Common myeloid progenitor, CD34-positive (primary cell): ENCODE measurements around the gene EVI5L.

Experiments
- CTCF ChIA-PET: fragments of 350-600 bp; sonication (Branson Sonifier 250); formaldehyde crosslinking; loops from one replicate; lab custom pipeline; 2021; ENCODE audit warnings: antibody characterized with exemption; lab: Charles Lee
- POLR2A ChIA-PET: fragments of 350-600 bp; sonication (Branson Sonifier 250); formaldehyde crosslinking; loops from one replicate; lab custom pipeline; 2021; ENCODE audit warnings: antibody characterized with exemption; lab: Charles Lee
- DNase-seq, 3 donors: peaks; one replicate each; pipeline versions ENCODE4 v3.0.0 to v3.0.0-alpha.2; 2013
- H3K27ac ChIP-seq, 2 experiments: 1 replicate in 1 of 2; 2 replicates in 1 of 2; pipeline ENCODE4 v1.7.0; 2013; ENCODE audit warnings: inconsistent platforms in 2 of 2, low read length in 2 of 2, mild to moderate bottlenecking in 2 of 2, low read depth in 1 of 2, moderate library complexity in 1 of 2; ENCODE audit not compliant: severe bottlenecking in 2 of 2, insufficient read depth in 1 of 2, poor library complexity in 1 of 2
- H3K27me3 ChIP-seq, 5 experiments: replicated peaks in 2 of 5; 1 replicate in 3 of 5; 2 replicates in 2 of 5; pipeline versions ENCODE4 v1.6.1 to v1.7.0; 2013; ENCODE audit warnings: low read length in 4 of 5, mild to moderate bottlenecking in 2 of 5, moderate library complexity in 2 of 5, inconsistent platforms in 1 of 5; ENCODE audit not compliant: insufficient read depth in 5 of 5, control insufficient read depth in 4 of 5
- H3K36me3 ChIP-seq, 4 experiments: 1 replicate in 2 of 4; 2 replicates in 2 of 4; pipeline versions ENCODE4 v1.6.1 to v1.7.0; 2013; ENCODE audit warnings: low read length in 3 of 4, control low read depth in 1 of 4, mild to moderate bottlenecking in 1 of 4; ENCODE audit not compliant: control insufficient read depth in 4 of 4, insufficient read depth in 4 of 4
- H3K4me1 ChIP-seq, 4 experiments: 1 replicate in 3 of 4; 2 replicates in 1 of 4; pipeline versions ENCODE4 v1.6.1 to v1.7.1; 2013; ENCODE audit warnings: low read length in 3 of 4, mild to moderate bottlenecking in 3 of 4, control low read depth in 1 of 4, inconsistent platforms in 1 of 4, moderate library complexity in 1 of 4; ENCODE audit not compliant: control insufficient read depth in 4 of 4, insufficient read depth in 4 of 4; ENCODE audit errors: control extremely low read depth in 1 of 4
- H3K4me3 ChIP-seq, 7 experiments: 1 replicate in 4 of 7; 2 replicates in 3 of 7; pipeline versions ENCODE4 v1.5.1 to v1.7.0; 2013; ENCODE audit warnings: mild to moderate bottlenecking in 7 of 7, low read length in 6 of 7, moderate library complexity in 6 of 7, inconsistent platforms in 2 of 7, low read depth in 2 of 7, control low read depth in 1 of 7; ENCODE audit not compliant: insufficient read depth in 4 of 7, control insufficient read depth in 1 of 7; ENCODE audit errors: extremely low read depth in 1 of 7
- H3K9me3 ChIP-seq, 5 experiments: 1 replicate in 4 of 5; 2 replicates in 1 of 5; pipeline versions ENCODE4 v1.6.1 to v1.7.1; 2013; ENCODE audit warnings: low read length in 4 of 5, mild to moderate bottlenecking in 2 of 5, inconsistent platforms in 1 of 5, low read depth in 1 of 5, moderate library complexity in 1 of 5; ENCODE audit not compliant: control insufficient read depth in 4 of 5, insufficient read depth in 2 of 5; ENCODE audit errors: control extremely low read depth in 1 of 5
- WGBS: methylation state at CpG from one replicate; pipeline ENCODE4 v1.1.5; 2013; ENCODE audit not compliant: insufficient coverage; 5-methylcytosine and 5-hydroxymethylcytosine counted together

The EVI5L gene

GRCh38 chr19:7912144-7912696 is 82.2 kb downstream of the EVI5L start:
- no peak for DNase-seq
- POLR2A ChIA-PET: no interaction called here
- Histone ChIP-seq H3K36me3 (peaks cover 8 to 48% (median 30%) of the 10 kb centered on the region in 4 experiments), H3K27ac (no peak overlapping the region), H3K4me3 (no peak overlapping the region), H3K9me3 (no peaks in the 10 kb centered on the region), H3K27me3 (peaks cover 0 to 33% (median 8%) of the 10 kb centered on the region in 5 experiments), H3K4me1 (peaks cover 0 to 20% (median 18%) of the 10 kb centered on the region in 4 experiments)
- CTCF ChIA-PET: interaction anchor here (1.1 to 3.4 kb wide), 3 partner anchors 8 to 43 kb away, joined by 3 to 12 read pairs (median 7); partner anchors contain the start of gene SNAPC2
- 97% methylated on average over 18 of the region's 31 CpGs for WGBS

GRCh38 chr19:7912697-7913564 is 82.9 kb downstream of the EVI5L start:
- H3K9me3 ChIP-seq: no peaks in the 10 kb centered on the region
- H3K4me1 ChIP-seq: peaks cover 0 to 28% (median 25%) of the 10 kb centered on the region in 4 experiments
- no peak for DNase-seq
- no peak overlapping the region for H3K27ac ChIP-seq
- ChIA-PET POLR2A (no interaction called here), CTCF (interaction anchor here (0.9 to 3.4 kb wide), 2 partner anchors 16 to 44 kb away, joined by 4 to 12 read pairs; no protein-coding TSS in a partner anchor)
- WGBS: 94% methylated on average over 31 of the region's 39 CpGs
- peaks cover 0 to 40% (median 8%) of the 10 kb centered on the region in 5 experiments for H3K27me3 ChIP-seq
- peaks cover 8 to 42% (median 28%) of the 10 kb centered on the region in 4 experiments for H3K36me3 ChIP-seq
- H3K4me3 ChIP-seq: no peak overlapping the region

- DNase-seq: no peak
- Histone ChIP-seq H3K27ac (no peak overlapping the region), H3K9me3 (no peaks in the 10 kb centered on the region), H3K27me3 (peaks cover 0 to 46% (median 13%) of the 10 kb centered on the region in 5 experiments), H3K4me3 (no peak overlapping the region), H3K36me3 (peaks cover 8 to 38% (median 28%) of the 10 kb centered on the region in 4 experiments), H3K4me1 (peaks cover 0 to 29% (median 26%) of the 10 kb centered on the region in 4 experiments)
- 100% methylated on average over 8 of the region's 10 CpGs for WGBS
- CTCF ChIA-PET: interaction anchor here (3.4 kb wide), 1 partner anchor 45 kb away, joined by 12 read pairs; no protein-coding TSS in a partner anchor
- POLR2A ChIA-PET: no interaction called here
Measured at GRCh38 chr19:7913652-7914051, 83.6 kb downstream of the EVI5L start.

GRCh38 chr19:7914099-7914498 is 84.1 kb downstream of the EVI5L start:
- H3K9me3 ChIP-seq: no peaks in the 10 kb centered on the region
- H3K27ac ChIP-seq: no peak overlapping the region
- CTCF ChIA-PET: no interaction called here
- 82% methylated on average over 5 of the region's 12 CpGs for WGBS
- peaks cover 8 to 38% (median 27%) of the 10 kb centered on the region in 4 experiments for H3K36me3 ChIP-seq
- no peak overlapping the region for H3K4me3 ChIP-seq
- H3K27me3 ChIP-seq: peaks cover 0 to 50% (median 15%) of the 10 kb centered on the region in 5 experiments
- DNase-seq: no peak
- peaks cover 0 to 30% (median 28%) of the 10 kb centered on the region in 4 experiments for H3K4me1 ChIP-seq
- POLR2A ChIA-PET: no interaction called here
